ENCODE results near the gene ZSWIM5.
"Not testable (repeated sequence)": the region's sequence is repeated elsewhere in the genome, so short reads cannot be mapped to it uniquely, and the experiment has no call there.

- TF ChIP-seq ZNF24 (tag by site-specific recombination; IDR thresholded peaks at IDR 0.05); ZNF624 (tag by site-specific recombination; IDR thresholded peaks at IDR 0.05); ZNF544 (tag by site-specific recombination; IDR thresholded peaks at IDR 0.05); ZBTB7A (tag by site-specific recombination; IDR thresholded peaks at IDR 0.05; ENCODE audit: low read depth); ZBTB21 (tag by site-specific recombination; IDR thresholded peaks at IDR 0.05): not testable (repeated sequence)
- TF ChIP-seq, protein P1, sequence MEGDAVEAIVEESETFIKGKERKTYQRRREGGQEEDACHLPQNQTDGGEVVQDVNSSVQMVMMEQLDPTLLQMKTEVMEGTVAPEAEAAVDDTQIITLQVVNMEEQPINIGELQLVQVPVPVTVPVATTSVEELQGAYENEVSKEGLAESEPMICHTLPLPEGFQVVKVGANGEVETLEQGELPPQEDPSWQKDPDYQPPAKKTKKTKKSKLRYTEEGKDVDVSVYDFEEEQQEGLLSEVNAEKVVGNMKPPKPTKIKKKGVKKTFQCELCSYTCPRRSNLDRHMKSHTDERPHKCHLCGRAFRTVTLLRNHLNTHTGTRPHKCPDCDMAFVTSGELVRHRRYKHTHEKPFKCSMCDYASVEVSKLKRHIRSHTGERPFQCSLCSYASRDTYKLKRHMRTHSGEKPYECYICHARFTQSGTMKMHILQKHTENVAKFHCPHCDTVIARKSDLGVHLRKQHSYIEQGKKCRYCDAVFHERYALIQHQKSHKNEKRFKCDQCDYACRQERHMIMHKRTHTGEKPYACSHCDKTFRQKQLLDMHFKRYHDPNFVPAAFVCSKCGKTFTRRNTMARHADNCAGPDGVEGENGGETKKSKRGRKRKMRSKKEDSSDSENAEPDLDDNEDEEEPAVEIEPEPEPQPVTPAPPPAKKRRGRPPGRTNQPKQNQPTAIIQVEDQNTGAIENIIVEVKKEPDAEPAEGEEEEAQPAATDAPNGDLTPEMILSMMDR (tag by site-specific recombination; IDR thresholded peaks at IDR 0.05), result not testable (repeated sequence)
These were observed 43.3 kb downstream of the ZSWIM5 start for GRCh38 chr1:45163111-45163510.

Measured in HEK293 (cell line).